H1 (cell line): Measurements from ENCODE around the gene CHCHD6. TPM values are rescaled to one million over a fixed set of nuclear protein-coding genes. Genes with fewer than 3 reads are reported as not detected.

Experiments used
- CTCF ChIA-PET: fragments of 300-600 bp; sonication (Branson Sonifier 250); formaldehyde crosslinking; loops from one replicate; lab custom pipeline; 2021; ENCODE audit not compliant: partially characterized antibody; lab: Charles Lee
- POLR2A ChIA-PET: fragments of 300-600 bp; sonication (Branson Sonifier 250); formaldehyde crosslinking; loops from one replicate; lab custom pipeline; 2021; ENCODE audit warnings: inconsistent platforms; ENCODE audit not compliant: partially characterized antibody; lab: Charles Lee
- DNase-seq, 2 experiments: peaks; one replicate each; pipeline versions ENCODE4 v3.0.0 to v3.0.0-alpha.2; 2010 to 2022; ENCODE audit warnings: low spot score in 2 of 2, low read depth in 1 of 2, mixed read lengths in 1 of 2
- FAIRE-seq: peaks from 2 replicates; lab custom pipeline; 2011; peaks lifted over from hg19 to GRCh38; lab: Jason Lieb, UNC
- H2AFZ ChIP-seq: 2 replicates; pipeline ENCODE4 v1.8.1; 2012; ENCODE audit warnings: low read length, inconsistent platforms
- H2AK5ac ChIP-seq: 2 replicates; pipeline ENCODE4 v1.6.1; 2013; ENCODE audit warnings: low read depth, low read length
- H2BK120ac ChIP-seq: replicated peaks from 2 replicates; pipeline ENCODE3; 2013; ENCODE audit warnings: low read depth, low read length, inconsistent platforms
- H2BK12ac ChIP-seq: 2 replicates; pipeline ENCODE4 v1.6.1; 2013; ENCODE audit warnings: low read depth, low read length
- H2BK15ac ChIP-seq: 2 replicates; pipeline ENCODE4 v1.6.1; 2013; ENCODE audit warnings: low read length
- H2BK20ac ChIP-seq: 2 replicates; pipeline ENCODE4 v1.6.1; 2013; ENCODE audit warnings: low read length
- H2BK5ac ChIP-seq: 2 replicates; pipeline ENCODE4 v1.6.1; 2013; ENCODE audit warnings: low read depth, low read length
- H3K14ac ChIP-seq: 2 replicates; pipeline ENCODE4 v1.6.1; 2013; ENCODE audit warnings: inconsistent platforms; ENCODE audit not compliant: insufficient read length
- H3K18ac ChIP-seq: 2 replicates; pipeline ENCODE4 v1.6.1; 2013; ENCODE audit warnings: low read length; ENCODE audit errors: extremely low read depth
- H3K23ac ChIP-seq: 2 replicates; pipeline ENCODE4 v1.6.1; 2013; ENCODE audit warnings: inconsistent platforms; ENCODE audit not compliant: insufficient read length
- H3K23me2 ChIP-seq: 2 replicates; pipeline ENCODE4 v1.6.1; 2013; ENCODE audit warnings: low read depth, low read length
- H3K27ac ChIP-seq: 2 replicates; pipeline ENCODE4 v1.6.1; 2011; ENCODE audit warnings: low read depth, low read length, inconsistent platforms
- H3K27me3 ChIP-seq, 4 experiments: replicated peaks in 1 of 4; 1 replicate in 1 of 4; 2 replicates in 3 of 4; pipeline versions ENCODE4 v1.6.1 to v1.8.1; 2011 to 2013; ENCODE audit warnings: low read length in 3 of 4, mild to moderate bottlenecking in 3 of 4, inconsistent platforms in 2 of 4, mixed read lengths in 2 of 4, moderate library complexity in 1 of 4; ENCODE audit not compliant: control insufficient read depth in 3 of 4, insufficient read depth in 3 of 4; ENCODE audit errors: extremely low read depth in 1 of 4
- H3K36me3 ChIP-seq, 4 experiments: 2 replicates each; pipeline versions ENCODE4 v1.6.1 to v1.8.1; 2011 to 2013; ENCODE audit warnings: mild to moderate bottlenecking in 4 of 4, low read length in 3 of 4, moderate library complexity in 2 of 4, control low read depth in 1 of 4, inconsistent platforms in 1 of 4; ENCODE audit not compliant: insufficient read depth in 4 of 4, control insufficient read depth in 2 of 4
- H3K4ac ChIP-seq: replicated peaks from 2 replicates; pipeline ENCODE3; 2013; ENCODE audit warnings: low read length, low read depth, mixed read lengths, inconsistent platforms; ENCODE audit not compliant: insufficient read length
- H3K4me1 ChIP-seq, 4 experiments: replicated peaks in 1 of 4; 1 replicate in 1 of 4; 2 replicates in 3 of 4; pipeline versions ENCODE4 v1.6.1 to v1.8.1; 2011 to 2013; ENCODE audit warnings: low read length in 3 of 4, inconsistent platforms in 2 of 4, mixed read lengths in 1 of 4; ENCODE audit not compliant: insufficient read depth in 4 of 4, control insufficient read depth in 3 of 4
- H3K4me2 ChIP-seq, 2 experiments: 2 replicates each; pipeline versions ENCODE4 v1.6.1 to v1.8.1; 2011 to 2013; ENCODE audit warnings: low read depth in 2 of 2, low read length in 2 of 2, control low read depth in 1 of 2, inconsistent platforms in 1 of 2, mild to moderate bottlenecking in 1 of 2; ENCODE audit not compliant: insufficient read depth in 1 of 2
- H3K4me3 ChIP-seq, 4 experiments: fragments of 200-600, 300-600 bp in 1 of 4; sonication (generic), shearing (Covaris generic), sonication (Bioruptor Twin) in 1 of 4; 2 replicates each; pipeline versions ENCODE4 v1.5.1 to v1.8.1; 2011 to 2016; ENCODE audit warnings: low read length in 4 of 4, low read depth in 3 of 4, control low read depth in 2 of 4, inconsistent platforms in 2 of 4, mild to moderate bottlenecking in 2 of 4, mixed read lengths in 1 of 4, moderate library complexity in 1 of 4; ENCODE audit not compliant: insufficient read depth in 2 of 4; ENCODE audit errors: extremely low read depth in 1 of 4
- H3K56ac ChIP-seq: replicated peaks from 2 replicates; pipeline ENCODE3; 2013; ENCODE audit warnings: low read depth, mild to moderate bottlenecking, mixed read lengths, low read length, inconsistent platforms; ENCODE audit not compliant: insufficient read length
- H3K79me1 ChIP-seq: 2 replicates; pipeline ENCODE4 v1.6.1; 2013; ENCODE audit warnings: low read depth, low read length, control low read depth
- H3K79me2 ChIP-seq, 2 experiments: 2 replicates each; pipeline versions ENCODE4 v1.6.1 to v1.8.1; 2012 to 2013; ENCODE audit warnings: low read length in 2 of 2, mild to moderate bottlenecking in 2 of 2, inconsistent platforms in 1 of 2; ENCODE audit not compliant: insufficient read depth in 2 of 2, control insufficient read depth in 1 of 2
- H3K9ac ChIP-seq, 4 experiments: replicated peaks in 1 of 4; 1 replicate in 1 of 4; 2 replicates in 3 of 4; pipeline versions ENCODE4 v1.6.1 to v1.8.1; 2011 to 2013; ENCODE audit warnings: low read depth in 3 of 4, low read length in 3 of 4, control low read depth in 2 of 4, mild to moderate bottlenecking in 2 of 4, moderate library complexity in 2 of 4, inconsistent platforms in 1 of 4; ENCODE audit errors: extremely low read depth in 1 of 4
- H3K9me3 ChIP-seq, 2 experiments: 2 replicates each; pipeline versions ENCODE4 v1.6.1 to v1.8.1; 2012 to 2013; ENCODE audit warnings: mild to moderate bottlenecking in 2 of 2, moderate library complexity in 2 of 2, control low read depth in 1 of 2, inconsistent platforms in 1 of 2, low read depth in 1 of 2, low read length in 1 of 2, mixed read lengths in 1 of 2; ENCODE audit not compliant: insufficient read depth in 2 of 2
- H4K20me1 ChIP-seq, 2 experiments: replicated peaks in 1 of 2; 2 replicates each; pipeline versions ENCODE3 to v1.8.1; 2011 to 2013; ENCODE audit warnings: inconsistent platforms in 2 of 2, low read length in 2 of 2, mild to moderate bottlenecking in 1 of 2; ENCODE audit not compliant: insufficient read depth in 2 of 2, control insufficient read depth in 1 of 2
- H4K5ac ChIP-seq: 2 replicates; pipeline ENCODE4 v1.6.1; 2013; ENCODE audit warnings: low read length, low read depth, mixed read lengths, inconsistent platforms; ENCODE audit not compliant: insufficient read length
- H4K8ac ChIP-seq: 2 replicates; pipeline ENCODE4 v1.8.0; 2013; ENCODE audit warnings: mild to moderate bottlenecking, moderate library complexity, low read length, inconsistent platforms; ENCODE audit not compliant: insufficient read depth; ENCODE audit errors: extremely low read depth
- H4K91ac ChIP-seq: replicated peaks from 2 replicates; pipeline ENCODE3; 2013; ENCODE audit warnings: low read length, mixed read lengths, inconsistent platforms; ENCODE audit not compliant: insufficient read length
- CBX5 ChIP-seq: fragments of 300-800, 300-1000 bp; sonication (generic); IDR thresholded peaks from 2 replicates; pipeline ENCODE4 v1.7.1; 2016; ENCODE audit warnings: antibody characterized with exemption, low read length, low read depth
- SAP30 ChIP-seq: fragments of 300-600 bp; sonication (generic); IDR thresholded peaks from 2 replicates; pipeline ENCODE4 v1.7.1; 2012; ENCODE audit warnings: low read length, moderate library complexity, mild to moderate bottlenecking, inconsistent platforms; ENCODE audit not compliant: insufficient read depth, insufficient replicate concordance
- WGBS, 2 experiments: shearing (Covaris generic) in 1 of 2; methylation state at CpG; one replicate each; pipeline versions ENCODE4 v1.1.6 to v1.1.7; 2013 to 2015; ENCODE audit warnings: low lambda C conversion rate in 2 of 2, mixed read lengths in 2 of 2, inconsistent platforms in 1 of 2, low coverage in 1 of 2, missing lambda C conversion rate in 1 of 2; ENCODE audit not compliant: insufficient replicate concordance in 2 of 2, insufficient coverage in 1 of 2, insufficient read length in 1 of 2; ENCODE audit errors: extremely low coverage in 1 of 2, missing lambda C conversion rate in 1 of 2; 5-methylcytosine and 5-hydroxymethylcytosine counted together
- polyA plus RNA-seq, 7 experiments: library from polyadenylated mRNA; depleted of rRNA in 3 of 7; stranded (reverse) in 5 of 7; unstranded in 2 of 7; fragments of >200 nt in 5 of 7; fragments of 200-250 nt in 2 of 7; gene quantifications; 1 replicate in 5 of 7; 2 replicates in 1 of 7; 4 replicates in 1 of 7; pipeline versions ENCODE4 v1.2.1 to v1.2.3, GENCODE V29; 2011 to 2013; ENCODE audit warnings: missing spikeins in 2 of 7, mixed read lengths in 2 of 7
- total RNA-seq: library from RNA; stranded (reverse); fragmentation: NEBNext Ultra II Directional; extraction: Animal tissue kit (Norgen Biotek cat#: 25700); gene quantifications from 2 replicates; pipeline ENCODE4 v1.2.1, GENCODE V29; 2021
- TF ChIP-seq, protein P1 (sequence below): IDR thresholded peaks from 2 replicates; pipeline ENCODE4 v1.6.1; 2011; ENCODE audit warnings: low read depth, mild to moderate bottlenecking, low read length; ENCODE audit not compliant: insufficient read depth

Gene CHCHD6
- total and polyA plus RNA-seq, 2 of the 8 experiments (the other 6 are each of a cell fraction or from before 2014, with no cell fraction given), result 32.4 to 37.6 TPM

DNA sequence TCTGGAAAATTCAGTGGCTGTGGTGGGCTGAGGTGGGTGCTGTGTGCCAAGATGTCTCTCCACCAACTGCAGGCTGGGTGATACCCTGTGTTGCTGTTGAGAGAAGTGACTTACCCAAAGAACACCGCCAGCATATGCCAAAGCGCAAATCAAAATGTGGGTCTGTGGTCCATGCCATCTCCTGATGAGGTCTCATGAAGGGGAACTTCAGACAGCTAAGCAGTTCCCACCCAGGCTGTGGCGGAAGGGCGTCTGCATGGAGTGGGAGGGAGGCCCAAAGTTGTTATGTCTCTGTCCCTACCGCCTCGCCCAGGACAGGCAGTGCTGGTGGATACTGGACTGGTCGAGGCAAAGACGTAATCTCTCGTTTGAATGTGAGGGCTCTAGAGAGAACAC is 208.0 kb downstream of the CHCHD6 start:
- Histone ChIP-seq H3K9me3 (no peaks in the 10 kb centered on the region), H3K27me3 (no peaks in the 10 kb centered on the region), H4K91ac (no peak overlapping the region), H4K8ac (peak overlapping the region; percentile 63; the same call in 1 of the 2 replicates), H4K5ac (no peak overlapping the region), H3K9ac (no peak overlapping the region), H2BK5ac (no peak overlapping the region), H2BK12ac (no peak overlapping the region), H2AK5ac (no peak overlapping the region), H3K56ac (no peak overlapping the region), H3K36me3 (no peaks in the 10 kb centered on the region), H3K4me3 (no peak overlapping the region), H3K79me2 (no peaks in the 10 kb centered on the region), H2BK120ac (no peak overlapping the region), H3K23me2 (no peaks in the 10 kb centered on the region), H3K23ac (no peak overlapping the region), H3K79me1 (no peaks in the 10 kb centered on the region; the same call in 1 of the 2 replicates), H3K14ac (no peak overlapping the region), H2BK20ac (no peak overlapping the region), H4K20me1 (no peaks in the 10 kb centered on the region), H3K4me1 (no peaks in the 10 kb centered on the region; a peak in 1 of 7 replicates), H3K27ac (no peak overlapping the region), H2BK15ac (no peak overlapping the region), H3K18ac (no peak overlapping the region), H3K4me2 (no peak overlapping the region), H3K4ac (no peak overlapping the region), H2AFZ (no peak overlapping the region)
- no peak for DNase-seq
- WGBS, 2 experiments, result 94% methylated on average over 9 of the region's 9 CpGs; no CpG with 5 or more reads in 1 of the 2 experiments
- FAIRE-seq, result no peak
- ChIA-PET POLR2A (no interaction called here), CTCF (interaction anchor here (1.0 to 2.0 kb wide), 7 partner anchors 10 to 232 kb away, joined by 3 to 4 read pairs (median 4); no protein-coding TSS in a partner anchor)
- TF ChIP-seq CBX5 (no peak), SAP30 (no peak)
- TF ChIP-seq, protein P1, sequence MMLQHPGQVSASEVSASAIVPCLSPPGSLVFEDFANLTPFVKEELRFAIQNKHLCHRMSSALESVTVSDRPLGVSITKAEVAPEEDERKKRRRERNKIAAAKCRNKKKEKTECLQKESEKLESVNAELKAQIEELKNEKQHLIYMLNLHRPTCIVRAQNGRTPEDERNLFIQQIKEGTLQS, result no peak
